ELR (cell line): ENCODE measurements around the gene POMGNT1.

Experiments
- DNase-seq: peaks from one replicate; pipeline ENCODE4 v3.0.0-alpha.2; 2015; ENCODE audit warnings: low read depth

The POMGNT1 gene

GRCh38 chr1:46183079-46183847, 15.0 kb downstream of the POMGNT1 start:
- peak; percentile 99 for DNase-seq

- peak; percentile 30 for DNase-seq
Observed at GRCh38 chr1:46181343-46182260, 16.6 kb downstream of the POMGNT1 start.

DNA sequence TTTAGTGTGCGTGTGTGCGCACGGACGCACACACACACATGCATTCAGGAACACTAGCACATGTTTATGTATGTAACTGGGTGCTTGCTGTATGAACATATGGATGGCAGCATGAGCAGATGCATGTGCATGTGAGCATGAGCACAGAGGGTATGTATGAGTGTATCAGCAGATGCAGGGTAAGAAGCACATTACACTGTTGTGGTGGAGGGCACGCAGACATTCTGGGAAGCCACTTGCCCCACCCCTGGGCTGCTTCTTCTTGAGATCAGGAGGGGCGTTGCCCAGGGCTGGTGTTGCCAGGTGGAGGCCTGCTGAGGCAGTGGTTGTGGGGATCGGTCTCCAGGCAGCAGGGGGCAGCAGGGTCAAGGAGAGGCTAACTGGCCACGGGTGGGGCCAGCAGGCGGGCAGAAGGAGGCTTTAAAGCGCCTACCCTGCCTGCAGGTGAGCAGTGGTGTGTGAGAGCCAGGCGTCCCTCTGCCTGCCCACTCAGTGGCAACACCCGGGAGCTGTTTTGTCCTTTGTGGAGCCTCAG, 18.1 kb downstream of the POMGNT1 start:
- peak; percentile 36 for DNase-seq

- DNase-seq, result peak; percentile 92
Observed at GRCh38 chr1:46179138-46180081, 18.8 kb downstream of the POMGNT1 start.

- DNase-seq, result no peak
Observed at GRCh38 chr1:46176211-46176865, 21.9 kb downstream of the POMGNT1 start, which contains the start of gene P3R3URF. Gene P3R3URF (minus strand): TSS chr1:46176488. CDS start chr1:46176471, 17 bp downstream.

DNA sequence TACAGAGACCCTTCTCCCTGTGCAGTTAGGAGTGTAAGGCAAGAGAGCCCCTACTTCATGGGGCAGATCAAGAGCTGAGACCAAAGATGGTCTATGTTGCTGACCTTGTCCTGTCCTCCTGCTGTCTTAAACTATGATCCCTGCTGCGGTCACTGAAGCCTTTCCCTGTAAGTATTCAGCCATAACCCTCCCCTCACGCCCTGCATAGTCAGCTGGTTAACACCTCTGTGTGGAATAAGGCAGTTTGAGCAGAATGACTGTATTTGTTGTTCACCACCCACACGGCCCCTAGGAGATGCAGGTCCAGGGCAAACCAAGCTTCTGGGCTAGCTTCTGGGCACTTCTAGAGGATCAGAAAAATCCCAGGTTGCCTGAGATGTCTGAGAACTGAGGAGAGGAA, 23.0 kb downstream of the POMGNT1 start:
- DNase-seq, result no peak

DNA sequence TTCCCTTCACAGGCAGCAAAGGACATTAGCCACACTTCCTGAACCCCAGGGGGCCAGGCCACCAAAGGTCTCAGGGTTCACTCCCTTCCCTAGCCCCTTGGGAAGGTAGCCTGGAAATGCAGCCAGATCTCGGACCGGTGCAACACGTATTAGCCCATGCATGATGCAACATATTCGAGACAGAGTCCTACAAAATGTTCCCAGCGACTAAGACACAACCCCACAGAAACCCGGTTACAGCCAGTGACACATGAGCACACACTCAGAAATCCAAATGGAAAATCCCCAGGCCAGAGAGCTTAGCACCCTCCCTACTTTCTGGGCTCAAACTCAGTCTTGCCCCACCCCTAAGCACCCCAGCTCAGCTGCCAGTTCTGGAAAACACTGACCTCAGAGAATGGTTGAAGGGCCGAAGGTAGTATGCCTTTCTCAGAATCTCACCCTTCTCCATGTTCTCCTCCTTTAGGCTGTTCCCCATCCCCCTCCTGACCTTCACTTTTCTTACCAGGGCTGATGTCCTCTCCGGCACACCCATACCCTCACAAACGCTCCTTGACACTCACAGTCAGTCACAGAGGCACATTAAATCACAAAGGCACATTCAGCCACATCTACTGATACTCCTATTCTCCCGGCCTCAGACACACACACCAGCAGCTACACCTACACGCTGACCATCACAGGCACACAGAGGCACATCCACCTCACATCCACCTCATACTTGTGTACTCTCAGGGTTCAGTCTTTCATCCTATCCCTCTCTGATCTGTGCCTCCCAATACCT, 23.6 kb downstream of the POMGNT1 start, which contains the start of gene TSPAN1:
TSPAN1 (plus strand) TSS at position 640 of the 784 bp plus-strand sequence. CDS start 6,021 bp downstream, outside the sequence.
- DNase-seq, result peak; percentile 19

GRCh38 chr1:46173361-46173856, 24.8 kb downstream of the POMGNT1 start:
- no peak for DNase-seq

- DNase-seq, result no peak
Observed at GRCh38 chr1:46172321-46172720, 25.9 kb downstream of the POMGNT1 start.

DNA sequence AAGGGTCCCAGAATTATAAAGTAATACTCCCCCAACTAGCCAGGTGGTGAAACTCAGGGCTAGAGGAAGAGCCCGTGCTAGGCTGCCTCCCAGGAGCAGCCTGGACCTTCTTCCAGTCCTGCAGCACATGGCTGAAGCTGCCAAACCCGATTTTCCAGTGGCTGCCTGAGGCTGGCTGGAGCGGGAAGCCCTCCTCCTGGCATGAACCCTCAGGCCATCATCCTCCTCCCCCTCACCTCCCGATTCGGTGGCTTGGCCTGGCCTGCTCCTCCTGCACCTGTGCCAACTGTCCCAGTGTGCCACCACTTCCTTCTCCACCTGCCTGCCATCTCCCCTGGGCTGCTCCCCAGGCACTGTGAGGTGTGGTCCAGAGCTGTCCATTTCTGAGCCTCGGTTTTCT, 26.4 kb downstream of the POMGNT1 start:
- DNase-seq, result no peak

DNA sequence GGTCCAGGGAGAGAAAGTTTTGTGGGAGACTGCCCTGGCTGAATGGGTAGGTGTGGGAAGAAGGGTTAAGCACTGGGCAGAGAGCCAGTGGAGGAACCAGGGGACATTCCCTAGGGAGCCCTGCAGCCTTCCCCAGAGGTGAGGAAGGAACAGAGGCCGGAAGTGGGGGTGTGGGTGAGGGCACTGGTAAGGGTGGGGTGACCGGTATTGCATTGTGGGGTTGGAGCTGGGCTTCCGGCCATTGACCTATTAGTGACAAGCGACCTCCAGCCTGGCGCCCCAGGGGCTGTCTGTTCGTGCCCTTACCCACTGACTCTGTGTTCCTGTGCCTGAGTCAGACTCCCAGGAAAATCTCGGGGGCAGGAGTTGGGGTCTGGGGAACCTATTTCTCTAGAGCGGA, 26.9 kb downstream of the POMGNT1 start:
- no peak for DNase-seq

DNA sequence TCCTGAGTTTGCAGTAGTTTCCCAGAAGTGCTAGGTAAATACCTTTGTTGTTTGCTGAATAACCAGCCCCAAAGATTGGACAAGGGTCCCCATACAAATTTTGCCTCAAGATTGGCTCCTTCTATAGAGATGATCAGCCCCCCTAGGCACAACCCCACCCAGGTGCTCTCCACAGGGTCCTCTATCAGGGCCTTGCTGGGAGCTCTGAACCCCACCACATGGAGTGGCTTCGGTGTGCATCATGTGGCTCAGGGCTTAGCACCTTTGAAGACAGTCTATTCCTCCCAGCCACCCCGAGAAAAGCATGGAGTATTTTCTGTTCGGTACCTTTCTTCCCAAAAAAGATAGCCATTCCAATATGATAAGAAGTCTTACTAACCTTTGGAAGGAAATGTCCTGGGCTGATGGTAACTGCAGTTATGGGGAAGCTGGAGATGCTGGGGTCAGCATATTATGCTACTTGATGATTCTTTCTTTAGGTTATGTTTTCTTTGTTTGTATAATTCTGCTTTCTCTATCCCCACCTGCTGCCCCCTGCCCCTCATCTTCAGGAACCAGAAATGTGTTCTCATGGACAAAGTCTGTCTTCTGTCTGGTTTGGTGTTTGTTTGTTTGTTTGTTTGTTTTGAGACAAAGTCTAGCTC, 28.3 kb downstream of the POMGNT1 start:
- no peak for DNase-seq

- no peak for DNase-seq
Observed at GRCh38 chr1:46168477-46168876, 29.8 kb downstream of the POMGNT1 start.

DNA sequence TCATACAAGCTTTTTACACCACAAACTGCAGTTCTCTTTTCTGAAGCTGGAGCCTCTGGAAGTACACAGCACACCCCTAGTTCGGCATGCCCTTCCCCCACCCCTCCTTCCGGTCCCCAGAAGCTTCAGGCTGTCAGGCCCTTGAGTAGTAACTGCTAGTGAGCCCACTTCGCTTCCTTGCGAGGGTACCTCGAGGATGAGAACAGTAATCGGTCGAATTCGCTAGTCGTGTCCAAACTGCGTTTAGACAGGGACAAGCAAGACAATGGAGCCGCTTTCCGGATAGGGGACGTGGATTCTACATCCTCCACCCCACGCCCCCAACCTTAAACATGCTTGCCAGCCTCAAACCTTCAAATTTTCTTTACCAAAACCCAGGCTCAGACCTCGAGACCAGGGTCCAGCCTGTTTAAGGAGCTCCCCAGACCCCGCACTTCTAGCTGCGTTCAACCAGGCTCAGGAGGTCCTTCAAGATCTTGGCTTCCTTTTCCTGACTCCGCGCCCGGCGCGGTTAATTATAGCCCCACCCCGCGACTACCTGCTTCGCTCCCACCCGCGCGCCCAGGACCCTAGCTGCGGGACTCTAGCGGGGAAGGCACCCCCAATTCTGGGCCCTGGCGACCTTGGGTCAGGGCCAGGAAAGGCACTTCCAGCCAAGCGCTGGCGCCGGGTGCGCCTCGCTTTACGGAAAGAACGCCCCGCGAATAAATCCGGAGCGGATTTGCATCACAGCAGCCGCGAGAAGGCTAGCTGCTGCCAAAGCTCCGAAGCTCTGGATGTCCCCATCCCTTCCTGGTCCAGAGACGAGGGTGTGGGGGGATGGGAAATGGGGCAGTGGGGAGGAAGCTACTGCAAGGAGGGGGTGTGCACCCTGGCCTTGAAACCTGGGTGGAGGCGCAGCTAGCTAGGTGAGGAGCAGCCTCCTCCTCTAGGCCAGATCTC, 31.4 kb downstream of the POMGNT1 start:
- DNase-seq, result no peak

- no peak for DNase-seq
Observed at GRCh38 chr1:46160212-46160611, 38.0 kb downstream of the POMGNT1 start.

GRCh38 chr1:46159516-46159915, 38.7 kb downstream of the POMGNT1 start:
- no peak for DNase-seq

GRCh38 chr1:46158312-46159281, 39.6 kb downstream of the POMGNT1 start:
- no peak for DNase-seq
